OCI-LY1 (cell line): Measurements from ENCODE around the gene CCDC93.

Experiments used
- H2AFZ ChIP-seq: fragments of 200-600 bp; sonication (generic), shearing (Covaris generic); 2 replicates; pipeline ENCODE4 v1.6.0; 2014; ENCODE audit warnings: antibody characterized with exemption, mild to moderate bottlenecking, low read length
- H3F3A ChIP-seq: fragments of 200-600 bp; sonication (generic), shearing (Covaris generic); 2 replicates; pipeline ENCODE4 v1.6.0; 2014; ENCODE audit warnings: mild to moderate bottlenecking, antibody characterized with exemption, low read length, moderate library complexity; ENCODE audit not compliant: insufficient read depth
- H3K27ac ChIP-seq: fragments of 200-600 bp; sonication (generic); 2 replicates; pipeline ENCODE4 v1.5.1; 2014; ENCODE audit warnings: low read length, mixed run types, mild to moderate bottlenecking, low read depth; ENCODE audit not compliant: poor library complexity, severe bottlenecking
- H3K27me3 ChIP-seq: fragments of 200-600 bp; sonication (generic); 2 replicates; pipeline ENCODE4 v1.6.0; 2014; ENCODE audit warnings: antibody characterized with exemption, mild to moderate bottlenecking, low read length, moderate library complexity; ENCODE audit not compliant: insufficient read depth
- H3K36me3 ChIP-seq: fragments of 200-600 bp; sonication (generic); 2 replicates; pipeline ENCODE4 v1.6.1; 2014; ENCODE audit warnings: mild to moderate bottlenecking, antibody characterized with exemption, low read length, moderate library complexity, mixed read lengths; ENCODE audit not compliant: insufficient read depth
- H3K4me1 ChIP-seq: fragments of 200-600 bp; sonication (generic); 2 replicates; pipeline ENCODE4 v1.5.1; 2014; ENCODE audit warnings: mild to moderate bottlenecking, low read length, moderate library complexity; ENCODE audit not compliant: insufficient read depth, severe bottlenecking
- H3K4me2 ChIP-seq: fragments of 200-600 bp; sonication (generic), shearing (Covaris generic); 2 replicates; pipeline ENCODE4 v1.6.1; 2014; ENCODE audit warnings: low read length
- H3K4me3 ChIP-seq: fragments of 200-600 bp; sonication (generic); 2 replicates; pipeline ENCODE4 v1.5.1; 2014; ENCODE audit warnings: low read length, low read depth, mild to moderate bottlenecking, mixed read lengths; ENCODE audit not compliant: poor library complexity, severe bottlenecking
- H3K79me2 ChIP-seq: fragments of 200-600 bp; shearing (Covaris generic); 2 replicates; pipeline ENCODE4 v1.6.1; 2016; ENCODE audit warnings: mixed run types, low read length, mixed read lengths; ENCODE audit not compliant: insufficient read depth
- H3K9ac ChIP-seq: fragments of 200-600 bp; sonication (generic), shearing (Covaris generic); 2 replicates; pipeline ENCODE4 v1.6.1; 2014; ENCODE audit warnings: mild to moderate bottlenecking, low read length, mixed read lengths
- H3K9me2 ChIP-seq: fragments of 200-600 bp; sonication (generic), shearing (Covaris generic); 2 replicates; pipeline ENCODE4 v1.6.1; 2014; ENCODE audit warnings: low read depth, mild to moderate bottlenecking, low read length, mixed read lengths
- H3K9me3 ChIP-seq: fragments of 200-600 bp; shearing (Covaris generic); 2 replicates; pipeline ENCODE4 v1.6.1; 2014; ENCODE audit warnings: low read length, mixed read lengths
- H4K20me1 ChIP-seq: fragments of 200-600 bp; sonication (generic), shearing (Covaris generic); 2 replicates; pipeline ENCODE4 v1.6.0; 2016; ENCODE audit warnings: mild to moderate bottlenecking, low read length; ENCODE audit not compliant: insufficient read depth
- CTCF ChIP-seq: fragments of 200-600 bp; sonication (generic), shearing (Covaris generic); IDR thresholded peaks from 2 replicates; pipeline ENCODE4 v1.5.1; 2017; ENCODE audit warnings: mild to moderate bottlenecking, antibody characterized with exemption, low read length, moderate library complexity, mixed read lengths
- EZH2 ChIP-seq: fragments of 200-600 bp; sonication (generic), shearing (Covaris generic); IDR thresholded peaks from 2 replicates; pipeline ENCODE4 v1.8.0; 2017; ENCODE audit warnings: borderline replicate concordance, mixed run types, mild to moderate bottlenecking, antibody characterized with exemption, low read length, moderate library complexity, mixed read lengths

CCDC93 gene

GRCh38 chr2:118032169-118033013 lies 18.5 kb upstream of the CCDC93 start:
- Histone ChIP-seq H3K9me2 (no peaks in the 10 kb centered on the region), H3K79me2 (no peaks in the 10 kb centered on the region)

GRCh38 chr2:118031566-118031965 lies 17.7 kb upstream of the CCDC93 start:
- Histone ChIP-seq H3K27me3 (no peaks in the 10 kb centered on the region), H3K36me3 (no peaks in the 10 kb centered on the region), H3F3A (no peaks in the 10 kb centered on the region), H2AFZ (no peak overlapping the region), H3K4me2 (no peak overlapping the region), H3K9ac (no peak overlapping the region), H3K4me3 (no peak overlapping the region), H3K27ac (no peak overlapping the region), H3K4me1 (no peaks in the 10 kb centered on the region), H3K79me2 (no peaks in the 10 kb centered on the region), H3K9me3 (no peaks in the 10 kb centered on the region), H3K9me2 (no peaks in the 10 kb centered on the region), H4K20me1 (no peaks in the 10 kb centered on the region)
- TF ChIP-seq CTCF = no peak
- TF ChIP-seq EZH2 = no peak

More at GRCh38 chr2:118032169-118033013, 18.5 kb upstream of the CCDC93 start:
- no peaks in the 10 kb centered on the region for H3K4me1 ChIP-seq
- H3K4me3 ChIP-seq = no peak overlapping the region
- H3F3A ChIP-seq = no peaks in the 10 kb centered on the region
- no peaks in the 10 kb centered on the region for H3K9me3 ChIP-seq
- H3K9ac ChIP-seq = no peak overlapping the region
- no peaks in the 10 kb centered on the region for H4K20me1 ChIP-seq
- H3K36me3 ChIP-seq = no peaks in the 10 kb centered on the region
- no peak overlapping the region for H3K27ac ChIP-seq
- TF ChIP-seq EZH2 (no peak), CTCF (peak; percentile 77)
- H3K27me3 ChIP-seq = no peaks in the 10 kb centered on the region
- no peak overlapping the region for H2AFZ ChIP-seq
- H3K4me2 ChIP-seq = no peak overlapping the region

GRCh38 chr2:118029025-118029424 lies 15.2 kb upstream of the CCDC93 start:
- H3K27me3 ChIP-seq = no peaks in the 10 kb centered on the region
- H3K9me3 ChIP-seq = no peaks in the 10 kb centered on the region
- TF ChIP-seq CTCF = no peak
- TF ChIP-seq EZH2 = no peak
- H3K79me2 ChIP-seq = no peaks in the 10 kb centered on the region
- H3K9ac ChIP-seq = no peak overlapping the region
- no peaks in the 10 kb centered on the region for H3F3A ChIP-seq
- no peaks in the 10 kb centered on the region for H3K9me2 ChIP-seq
- no peaks in the 10 kb centered on the region for H3K36me3 ChIP-seq
- no peak overlapping the region for H2AFZ ChIP-seq
- H3K4me3 ChIP-seq = no peak overlapping the region
- H4K20me1 ChIP-seq = no peaks in the 10 kb centered on the region
- no peak overlapping the region for H3K4me2 ChIP-seq
- H3K27ac ChIP-seq = no peak overlapping the region
- no peaks in the 10 kb centered on the region for H3K4me1 ChIP-seq
